CD4-positive, alpha-beta T cell treated with Interleukin-17A for 1 hour (primary cell): ENCODE measurements around the gene PSMG1.
"Not testable (repeated sequence)": the region's sequence is repeated elsewhere in the genome, so short reads cannot be mapped to it uniquely, and the experiment has no call there.

Experiments
- DNase-seq: peaks from one replicate; pipeline ENCODE4 v3.0.0-alpha.2; 2020

Gene PSMG1

DNA sequence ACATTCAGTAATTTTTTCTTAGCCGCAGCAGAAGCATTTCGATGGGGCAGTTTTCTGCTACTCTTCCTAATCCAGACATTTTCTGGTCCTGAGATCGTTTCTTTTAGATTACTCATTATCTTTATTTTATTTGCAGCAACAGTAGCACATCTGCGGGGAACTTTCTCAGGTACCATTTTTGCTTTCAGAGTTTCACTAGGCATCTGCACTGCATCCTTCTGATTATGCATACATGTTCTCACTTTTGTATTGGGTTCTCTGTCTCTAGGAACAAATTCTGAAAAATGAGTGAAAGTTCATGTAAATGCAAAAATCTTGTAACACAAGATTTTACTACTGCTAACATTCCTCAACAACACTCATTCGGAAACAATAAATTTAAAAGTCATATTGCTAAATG lies 3.9 kb upstream of the PSMG1 start:
- DNase-seq = no peak

DNA sequence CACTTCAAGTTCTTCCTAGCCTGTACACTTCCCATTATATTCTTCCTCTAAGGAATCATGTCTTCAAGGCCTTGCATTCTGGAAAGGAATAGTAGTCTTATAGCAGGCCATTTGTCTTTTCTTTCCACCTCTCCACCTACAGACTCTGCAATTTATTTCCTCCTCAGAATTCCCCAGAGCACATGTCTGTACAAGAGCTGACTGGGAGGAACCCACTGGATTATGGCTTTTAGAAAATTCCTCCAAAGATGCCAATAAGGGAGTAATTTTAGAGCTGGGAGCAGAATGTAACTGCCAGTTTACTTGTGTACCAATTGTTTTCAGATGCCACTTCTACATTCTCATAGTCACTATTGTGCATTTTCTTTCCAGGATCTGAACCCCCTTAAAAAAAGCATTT lies 3.4 kb upstream of the PSMG1 start:
- no peak for DNase-seq

DNA sequence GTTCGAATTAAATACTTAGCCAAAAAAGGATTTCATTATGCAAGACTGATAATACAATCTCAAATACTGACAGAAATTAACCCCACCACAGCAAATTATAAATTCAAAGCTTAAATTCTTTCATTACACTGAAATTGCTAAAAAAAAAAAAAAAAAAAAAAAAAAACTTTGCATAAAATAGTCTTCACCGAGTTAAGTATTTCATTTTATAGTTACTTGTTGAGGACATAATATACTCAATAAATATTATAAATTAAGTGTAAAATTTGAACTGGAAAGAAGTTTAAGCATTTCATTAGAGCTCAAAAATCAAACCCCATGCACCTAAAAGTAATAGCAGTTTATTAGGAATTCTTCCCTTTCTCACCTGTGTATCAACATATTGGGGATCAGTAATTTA lies 1.9 kb upstream of the PSMG1 start:
- DNase-seq = no peak

- DNase-seq = peak; percentile 16
Observed at GRCh38 chr21:39184050-39184980, 1.1 kb upstream of the PSMG1 start.

DNA sequence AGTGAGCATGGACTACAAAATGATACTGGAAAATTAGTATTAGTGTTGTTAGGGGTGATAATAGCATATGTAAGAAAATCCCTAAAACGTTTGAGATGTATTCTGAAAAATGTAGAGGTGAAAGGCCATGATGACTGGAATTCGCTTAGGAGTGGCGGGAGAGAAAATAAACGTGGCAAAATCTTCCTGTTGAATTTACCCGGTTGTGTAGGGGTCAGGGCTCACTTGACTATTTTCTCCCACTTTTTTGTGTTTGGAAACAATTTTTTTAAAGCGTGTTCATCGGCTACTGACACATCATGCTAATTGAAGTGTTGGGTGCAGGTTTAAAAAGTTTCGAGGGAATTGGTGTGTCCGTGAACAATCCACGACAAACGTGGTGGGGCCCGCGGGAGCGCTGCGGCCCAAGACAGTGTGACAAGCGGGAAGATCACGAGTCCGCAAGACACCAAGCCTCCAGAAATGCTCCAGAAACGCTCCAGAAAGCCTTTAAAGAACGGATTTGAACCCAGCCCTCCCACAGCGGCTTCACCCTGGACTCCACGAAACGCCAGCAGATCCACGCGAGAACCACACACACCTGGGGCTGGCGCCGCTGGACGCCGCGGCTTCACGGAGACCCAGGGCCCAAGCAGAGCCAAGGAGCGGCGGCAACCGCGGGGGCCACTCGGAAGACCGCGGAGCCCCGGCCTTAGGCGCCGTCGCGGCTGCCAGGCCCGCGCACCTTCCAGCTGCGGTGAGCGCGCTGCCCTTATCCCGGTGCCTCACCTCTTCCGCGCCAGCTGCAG lies 573 bp downstream of the PSMG1 start:
- no peak for DNase-seq

- DNase-seq = no peak
Observed at GRCh38 chr21:39182016-39182415, 1.2 kb downstream of the PSMG1 start.

GRCh38 chr21:39181205-39181818 lies 1.9 kb downstream of the PSMG1 start:
- no peak for DNase-seq

DNA sequence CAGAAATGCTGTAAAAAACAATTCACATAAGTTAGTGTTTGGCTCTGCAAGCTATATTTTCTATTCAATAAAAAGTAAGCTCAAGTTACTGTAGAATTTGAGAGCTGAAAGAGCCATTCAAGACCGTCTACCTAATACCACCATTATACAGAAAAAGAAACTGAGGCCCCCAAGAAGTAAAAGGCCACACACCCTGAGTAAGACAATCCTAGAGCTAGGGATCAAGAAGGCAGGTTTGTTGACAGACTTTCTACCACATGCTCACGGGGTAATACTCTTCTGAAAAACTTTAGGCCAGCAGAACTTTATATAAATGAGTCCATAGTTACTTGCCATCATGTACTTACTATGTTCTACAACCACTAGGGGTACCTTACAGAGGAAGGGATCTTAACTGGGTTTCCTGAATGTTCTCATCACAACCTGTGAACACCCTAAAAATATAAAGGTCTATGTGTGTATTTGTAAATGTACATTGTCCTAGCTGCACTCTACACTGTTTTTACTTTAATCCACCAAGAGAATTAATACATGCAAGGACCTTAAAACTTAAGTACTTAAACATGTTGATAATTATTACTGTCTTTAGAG lies 2.7 kb downstream of the PSMG1 start:
- DNase-seq = peak; percentile 34

DNA sequence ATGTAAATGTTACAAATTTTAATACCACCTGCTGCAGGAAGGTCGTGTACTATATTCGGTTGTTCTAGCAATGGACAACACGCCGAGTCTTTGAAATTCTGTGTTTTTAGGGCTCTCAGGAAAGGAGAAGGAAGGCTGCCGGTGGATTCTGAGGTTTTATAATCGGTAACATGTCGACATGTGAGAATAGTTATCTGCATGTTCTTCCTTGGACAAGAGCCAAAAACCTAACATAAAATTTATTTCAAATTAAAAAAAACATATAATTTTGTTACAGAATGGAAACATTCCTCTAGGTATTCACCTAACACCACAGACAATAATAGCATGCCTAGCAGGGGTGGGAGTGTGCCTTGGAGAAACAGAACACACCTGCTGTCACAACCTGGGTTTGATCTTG lies 4.8 kb downstream of the PSMG1 start:
- DNase-seq = no peak

GRCh38 chr21:39176271-39176709 lies 7.0 kb downstream of the PSMG1 start:
- DNase-seq = no peak

GRCh38 chr21:39175665-39176064 lies 7.6 kb downstream of the PSMG1 start:
- no peak for DNase-seq

- peak; percentile 18 for DNase-seq
Observed at GRCh38 chr21:39175154-39175553, 8.1 kb downstream of the PSMG1 start.

DNA sequence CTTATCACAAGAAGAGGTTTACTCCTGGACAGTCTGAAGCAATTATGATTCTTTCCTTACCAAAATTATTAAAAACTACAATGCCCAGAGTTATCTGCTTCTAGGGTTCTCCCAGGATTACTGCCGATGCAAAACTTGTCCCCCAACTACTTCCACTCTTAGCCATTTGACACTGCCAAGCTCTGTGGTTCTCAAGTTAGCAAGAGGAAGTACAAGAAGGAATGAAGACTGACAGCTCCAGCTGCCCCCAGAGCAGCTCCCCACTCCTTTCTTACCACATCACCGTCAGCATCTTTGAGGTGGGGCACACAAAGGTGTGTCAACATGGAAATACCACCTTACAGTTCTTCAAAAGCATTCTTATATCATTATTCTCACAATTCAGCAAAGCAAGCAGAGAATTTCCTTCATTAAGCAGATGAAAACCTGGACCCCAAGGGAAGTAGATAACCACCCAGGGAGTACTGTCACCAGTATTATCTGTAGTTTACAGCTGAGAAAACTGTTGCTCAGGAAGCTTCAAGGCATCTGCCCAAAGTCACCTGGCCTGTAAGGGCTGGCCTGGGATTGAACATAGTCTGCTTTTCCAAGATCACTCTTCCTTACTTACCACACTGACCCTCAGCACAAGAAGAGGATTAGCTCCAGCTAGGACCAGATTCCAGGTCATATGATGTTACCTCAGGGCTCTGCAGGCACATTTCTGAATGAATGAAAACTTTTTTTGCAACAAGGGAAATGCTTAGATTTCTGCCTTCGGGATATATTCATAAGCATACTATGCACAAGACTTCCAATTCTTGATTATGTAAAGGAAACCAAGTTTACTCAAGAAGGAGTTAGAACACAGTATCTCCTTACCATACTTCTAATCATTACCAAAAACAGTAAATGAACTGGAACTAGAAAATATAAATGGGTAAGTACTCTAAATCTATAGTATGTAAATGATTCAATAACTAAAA lies 9.3 kb downstream of the PSMG1 start:
- DNase-seq = no peak

DNA sequence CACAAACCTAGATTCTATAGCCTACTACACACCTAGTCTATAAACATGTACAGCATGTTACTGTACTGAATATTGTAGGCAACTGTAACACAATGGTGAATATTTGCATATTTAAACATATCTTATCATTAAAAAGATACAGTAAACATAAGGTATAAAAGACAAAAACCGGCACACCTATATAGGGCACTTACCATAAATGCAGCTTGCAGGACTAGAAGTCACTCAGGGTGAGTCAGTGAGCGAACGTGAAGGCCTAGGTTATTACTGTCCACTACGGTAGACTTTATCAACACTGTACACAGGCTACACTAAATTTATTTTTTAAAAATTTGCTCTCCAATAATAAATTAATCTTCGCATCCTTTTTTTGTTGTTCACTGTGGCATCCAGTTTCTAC lies 13.3 kb downstream of the PSMG1 start:
- DNase-seq = no peak

GRCh38 chr21:39168800-39169199 lies 14.5 kb downstream of the PSMG1 start:
- DNase-seq = no peak

- no peak for DNase-seq
Observed at GRCh38 chr21:39164523-39164922, 18.7 kb downstream of the PSMG1 start.

DNA sequence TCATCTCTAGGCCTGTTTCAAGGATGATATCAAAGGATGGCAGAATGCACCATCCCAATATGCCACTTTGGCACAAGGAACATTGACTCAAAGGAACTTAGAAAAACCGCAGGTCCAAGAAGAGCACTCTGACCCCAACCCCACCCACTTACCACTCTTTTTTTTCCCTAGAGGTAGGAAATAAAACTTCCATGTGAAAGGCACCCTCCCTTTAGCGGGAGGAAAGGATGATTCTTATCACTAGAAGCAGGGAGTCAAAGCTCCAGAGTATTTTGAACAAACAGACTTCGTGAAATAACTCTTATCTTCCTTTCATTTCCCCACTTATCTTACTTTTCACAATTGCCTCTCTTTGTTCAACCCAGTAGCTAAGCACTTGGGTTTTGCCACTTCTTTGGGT lies 22.2 kb downstream of the PSMG1 start:
- no peak for DNase-seq

GRCh38 chr21:39159342-39160063 lies 23.7 kb downstream of the PSMG1 start:
- no peak for DNase-seq

DNA sequence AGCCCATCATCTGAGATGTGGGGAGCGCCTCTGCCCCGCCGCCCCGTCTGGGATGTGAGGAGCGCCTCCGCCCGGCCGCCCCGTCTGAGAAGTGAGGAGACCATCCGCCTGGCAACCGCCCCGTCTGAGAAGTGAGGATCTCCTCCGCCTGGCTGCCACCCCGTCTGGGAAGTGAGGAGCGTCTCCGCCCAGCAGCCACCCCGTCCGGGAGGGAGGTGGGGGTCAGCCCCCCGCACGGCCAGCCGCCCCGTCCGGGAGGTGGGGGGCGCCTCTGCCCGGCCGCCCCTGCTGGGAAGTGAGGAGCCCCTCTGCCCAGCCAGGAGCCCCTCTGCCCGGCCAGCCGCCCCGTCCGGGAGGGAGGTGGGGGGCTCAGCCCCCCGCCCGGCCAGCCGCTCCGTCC lies 26.0 kb downstream of the PSMG1 start:
- DNase-seq = not testable (repeated sequence)

GRCh38 chr21:39156024-39156423 lies 27.2 kb downstream of the PSMG1 start:
- DNase-seq = no peak

DNA sequence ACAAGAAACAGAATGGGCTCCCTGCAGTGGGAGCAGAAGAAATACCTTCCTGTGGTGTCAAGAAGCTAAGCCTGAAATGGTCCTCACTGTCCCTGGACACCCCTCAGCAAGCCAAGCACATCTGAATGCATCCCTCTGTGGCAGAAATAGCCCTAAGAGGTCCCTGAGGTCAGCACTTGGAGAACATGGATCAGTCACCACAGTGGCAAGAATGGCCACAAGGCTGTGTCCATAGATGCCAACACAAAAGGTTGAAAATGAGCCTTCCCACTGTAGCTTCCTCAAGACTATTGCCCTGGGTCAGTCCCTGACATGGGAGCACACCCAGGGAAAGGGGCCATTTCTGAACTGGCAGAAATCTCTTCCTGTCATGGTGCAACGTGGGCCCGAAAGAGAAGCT lies 27.7 kb downstream of the PSMG1 start:
- no peak for DNase-seq
